Kidney (tissue), 14 donors: ENCODE measurements around the gene HNF4A. TPM values are rescaled to one million over a fixed set of nuclear protein-coding genes. Genes with fewer than 3 reads are reported as not detected.

Experiments
- DNase-seq, 5 donors: peaks; one replicate each; pipeline ENCODE4 v3.0.0-alpha.2; 2013 to 2020
- FAIRE-seq: peaks from 2 replicates; lab custom pipeline; 2012; peaks lifted over from hg19 to GRCh38; lab: Jason Lieb, UNC
- H3K27ac ChIP-seq, 2 donors: one replicate each; pipeline ENCODE4 v1.7.0; 2013; ENCODE audit warnings: low read depth in 2 of 2, low read length in 2 of 2, inconsistent platforms in 1 of 2
- H3K27me3 ChIP-seq: one replicate; pipeline ENCODE4 v1.7.1; 2013; ENCODE audit warnings: low read length, inconsistent platforms; ENCODE audit not compliant: control insufficient read depth, insufficient read depth
- H3K36me3 ChIP-seq, 3 donors: one replicate each; pipeline versions ENCODE4 v1.7.0 to v1.7.1; 2013; ENCODE audit warnings: low read length in 3 of 3, control low read depth in 1 of 3, inconsistent platforms in 1 of 3; ENCODE audit not compliant: insufficient read depth in 3 of 3, control insufficient read depth in 2 of 3
- H3K4me1 ChIP-seq, 3 donors: one replicate each; pipeline versions ENCODE4 v1.7.0 to v1.7.1; 2013; ENCODE audit warnings: low read length in 3 of 3, inconsistent platforms in 1 of 3, low read depth in 1 of 3; ENCODE audit not compliant: control insufficient read depth in 2 of 3, insufficient read depth in 2 of 3
- H3K4me3 ChIP-seq, 3 donors: one replicate each; pipeline versions ENCODE4 v1.7.0 to v1.8.1; 2013; ENCODE audit warnings: low read length in 3 of 3, control low read depth in 1 of 3, inconsistent platforms in 1 of 3
- H3K9ac ChIP-seq, 3 donors: one replicate each; pipeline versions ENCODE4 v1.7.0 to v1.7.1; 2013; ENCODE audit warnings: low read length in 3 of 3, control low read depth in 1 of 3, inconsistent platforms in 1 of 3
- H3K9me3 ChIP-seq, 3 donors: one replicate each; pipeline versions ENCODE4 v1.7.0 to v1.7.1; 2013; ENCODE audit warnings: low read length in 3 of 3, control low read depth in 1 of 3, inconsistent platforms in 1 of 3; ENCODE audit not compliant: control insufficient read depth in 2 of 3, insufficient read depth in 1 of 3
- intact Hi-C: fragments of 100-400 bp; cut with DNase I; formaldehyde crosslinking; loops from one replicate; pipeline ENCODE4 v1.11.1; 2022
- polyA plus RNA-seq: library from polyadenylated mRNA; stranded (reverse); fragments of 350-450 nt; fragmentation: Illumina TruSeq; extraction: RNeasy Lipid Tissue Mini Kit (QIAGEN cat#74804); gene quantifications from one replicate; pipeline ENCODE4 v1.2.3, GENCODE V29; 2014; ENCODE audit warnings: low read depth, low replicate concordance; ENCODE audit not compliant: insufficient read depth
- total RNA-seq: library from RNA; stranded (reverse); fragmentation: NEBNext Ultra II Directional; extraction: Animal tissue kit (Norgen Biotek cat#: 25700); gene quantifications from one replicate; pipeline ENCODE4 v1.2.1, GENCODE V29; 2021
- TF ChIP-seq, protein P1 (sequence below): IDR thresholded peaks from 3 replicates; pipeline ENCODE4 v1.5.1; 2012; ENCODE audit warnings: mild to moderate bottlenecking, moderate library complexity, borderline replicate concordance; ENCODE audit not compliant: insufficient read depth; ENCODE audit errors: extremely low read depth
- donor health status: control.
- donor health status: control.
- donor health status: control.
- donor health status: control.
- donor health status: control.
- donor health status: DM: yes; HTN: yes; CAD: no.
- donor health status: Normal renal cell carcinoma (clear cell type).

HNF4A gene
- total and polyA plus RNA-seq, 2 donors from 2014 or later, result 26.0 to 42.1 TPM

DNA sequence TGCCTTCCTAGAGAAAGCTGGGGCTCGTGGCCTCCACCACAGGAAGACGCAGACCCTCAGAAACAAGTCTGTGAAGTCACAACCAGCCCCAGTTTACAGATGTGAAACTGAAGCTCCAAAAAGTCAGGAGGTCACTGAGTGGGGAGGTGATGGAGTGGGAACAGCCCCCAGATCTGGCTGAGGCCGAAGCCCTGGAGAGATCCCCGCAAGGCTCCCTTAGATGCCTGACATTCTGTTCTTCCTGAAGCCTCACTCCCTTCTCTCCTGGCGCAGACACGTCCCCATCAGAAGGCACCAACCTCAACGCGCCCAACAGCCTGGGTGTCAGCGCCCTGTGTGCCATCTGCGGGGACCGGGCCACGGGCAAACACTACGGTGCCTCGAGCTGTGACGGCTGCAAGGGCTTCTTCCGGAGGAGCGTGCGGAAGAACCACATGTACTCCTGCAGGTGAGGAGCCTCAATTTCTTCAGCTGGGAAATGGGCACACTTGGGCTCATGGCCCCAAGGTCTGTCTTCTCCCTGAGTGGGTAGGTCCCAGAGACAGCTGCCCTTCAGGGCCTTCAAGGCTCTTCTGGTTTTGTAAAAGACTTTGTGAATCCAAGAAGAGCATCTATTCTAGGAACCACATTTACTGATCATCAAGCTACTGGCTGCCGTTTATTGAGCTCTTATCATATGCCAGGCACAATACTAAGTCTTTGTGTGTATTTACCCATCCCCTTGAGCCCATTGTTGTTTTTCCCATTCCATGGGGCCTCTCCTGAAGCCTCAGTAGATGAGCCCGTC, 50.5 kb downstream of the HNF4A start:
- H3K27me3 ChIP-seq, result no peaks in the 10 kb centered on the region
- DNase-seq (peak in 1 of 5 donors; percentile 43), FAIRE-seq (no peak)
- peak overlapping the region in 1 of 3 donors; percentile 23 for H3K4me3 ChIP-seq
- intact Hi-C loops, result no loop called here
- TF ChIP-seq, protein P1, sequence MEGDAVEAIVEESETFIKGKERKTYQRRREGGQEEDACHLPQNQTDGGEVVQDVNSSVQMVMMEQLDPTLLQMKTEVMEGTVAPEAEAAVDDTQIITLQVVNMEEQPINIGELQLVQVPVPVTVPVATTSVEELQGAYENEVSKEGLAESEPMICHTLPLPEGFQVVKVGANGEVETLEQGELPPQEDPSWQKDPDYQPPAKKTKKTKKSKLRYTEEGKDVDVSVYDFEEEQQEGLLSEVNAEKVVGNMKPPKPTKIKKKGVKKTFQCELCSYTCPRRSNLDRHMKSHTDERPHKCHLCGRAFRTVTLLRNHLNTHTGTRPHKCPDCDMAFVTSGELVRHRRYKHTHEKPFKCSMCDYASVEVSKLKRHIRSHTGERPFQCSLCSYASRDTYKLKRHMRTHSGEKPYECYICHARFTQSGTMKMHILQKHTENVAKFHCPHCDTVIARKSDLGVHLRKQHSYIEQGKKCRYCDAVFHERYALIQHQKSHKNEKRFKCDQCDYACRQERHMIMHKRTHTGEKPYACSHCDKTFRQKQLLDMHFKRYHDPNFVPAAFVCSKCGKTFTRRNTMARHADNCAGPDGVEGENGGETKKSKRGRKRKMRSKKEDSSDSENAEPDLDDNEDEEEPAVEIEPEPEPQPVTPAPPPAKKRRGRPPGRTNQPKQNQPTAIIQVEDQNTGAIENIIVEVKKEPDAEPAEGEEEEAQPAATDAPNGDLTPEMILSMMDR, result no peak
- H3K9ac ChIP-seq, result no peak overlapping the region
- H3K4me1 ChIP-seq, result peaks cover 0 to 8% (median 4%) of the 10 kb centered on the region in 3 donors
- no peak overlapping the region for H3K27ac ChIP-seq
- H3K9me3 ChIP-seq, result no peaks in the 10 kb centered on the region
- H3K36me3 ChIP-seq, result peaks cover 0 to 13% (median 2%) of the 10 kb centered on the region in 3 donors

DNA sequence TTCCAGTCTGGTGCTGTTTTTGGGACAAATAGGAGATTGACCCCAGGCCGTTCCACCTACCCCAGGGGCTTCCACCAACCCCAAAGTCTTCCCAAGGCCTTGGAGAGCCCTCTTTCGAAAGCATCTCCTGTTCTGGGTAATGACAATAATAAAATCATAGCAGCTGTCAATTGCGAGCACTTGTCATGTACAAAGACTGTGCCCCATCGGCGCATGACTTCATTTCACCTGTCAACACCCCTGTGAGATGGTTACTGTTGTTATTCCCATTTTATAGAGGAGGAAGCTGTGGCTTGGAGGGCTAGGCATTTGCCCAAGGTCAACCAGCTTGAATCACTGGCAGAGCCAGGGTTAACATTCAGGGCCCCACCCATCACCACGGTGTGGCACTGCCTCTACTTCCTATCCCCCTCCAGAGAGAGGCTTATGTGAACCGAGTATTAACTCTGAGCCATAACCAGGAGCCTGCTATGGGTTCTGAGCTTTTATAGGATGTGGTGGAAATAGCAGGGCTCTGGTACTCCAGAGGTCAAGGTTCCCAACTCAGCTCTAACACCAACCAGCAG, 51.2 kb downstream of the HNF4A start:
- peak overlapping the region in 1 of 2 donors; percentile 29 for H3K27ac ChIP-seq
- intact Hi-C loops, result no loop called here

DNA sequence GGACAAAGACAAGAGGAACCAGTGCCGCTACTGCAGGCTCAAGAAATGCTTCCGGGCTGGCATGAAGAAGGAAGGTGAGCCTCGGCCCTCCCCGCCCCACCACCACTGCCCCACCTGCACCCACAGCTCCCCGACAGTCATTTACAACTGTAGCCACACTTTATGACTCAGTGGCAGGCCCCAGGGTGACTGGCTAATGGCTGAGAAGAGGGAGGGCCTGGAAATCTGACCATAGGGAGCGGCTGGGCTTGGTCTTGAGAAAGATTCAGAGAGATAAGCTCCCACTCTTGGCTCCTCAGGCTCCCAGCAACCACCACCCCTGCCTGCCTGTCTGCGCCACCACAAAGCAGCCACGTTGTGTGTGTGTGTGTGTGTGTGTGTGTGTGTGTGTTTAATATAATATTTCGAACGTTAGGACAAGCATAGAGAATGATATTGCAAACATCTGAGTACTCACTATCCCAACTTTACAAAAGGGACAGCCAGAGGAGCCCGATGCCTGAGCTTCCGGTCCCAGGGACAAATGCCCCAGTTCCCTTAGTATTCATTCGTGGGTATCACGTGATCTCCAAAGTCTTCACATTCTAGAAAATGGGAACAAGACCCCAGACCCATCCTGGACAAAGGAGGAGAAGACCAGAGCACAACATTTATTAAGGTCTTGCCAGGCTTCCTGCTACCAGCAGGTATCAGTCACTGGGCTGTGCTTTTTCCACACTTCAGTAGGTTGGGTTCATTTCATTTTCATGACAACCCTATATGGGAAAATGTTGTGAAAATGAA, 52.1 kb downstream of the HNF4A start:
- Histone ChIP-seq H3K27ac (peak overlapping the region; percentile 12 to 29), H3K9ac (no peak overlapping the region), H3K36me3 (peaks cover 0 to 8% (median 2%) of the 10 kb centered on the region in 3 donors), H3K9me3 (no peaks in the 10 kb centered on the region), H3K4me1 (peaks cover 0 to 8% (median 4%) of the 10 kb centered on the region in 3 donors), H3K27me3 (no peaks in the 10 kb centered on the region), H3K4me3 (no peak overlapping the region)
- TF ChIP-seq, protein P1, result no peak
- FAIRE-seq (no peak), DNase-seq (peak in 1 of 5 donors; percentile 53)
- intact Hi-C loops, result no loop called here

More for the DNA sequence above, 51.2 kb downstream of the HNF4A start:
- peaks cover 0 to 8% (median 4%) of the 10 kb centered on the region in 3 donors for H3K4me1 ChIP-seq
- H3K4me3 ChIP-seq, result peak overlapping the region in 1 of 3 donors; percentile 23
- H3K27me3 ChIP-seq, result no peaks in the 10 kb centered on the region
- peaks cover 0 to 13% (median 2%) of the 10 kb centered on the region in 3 donors for H3K36me3 ChIP-seq
- TF ChIP-seq, protein P1, result no peak
- no peaks in the 10 kb centered on the region for H3K9me3 ChIP-seq
- H3K9ac ChIP-seq, result no peak overlapping the region
- DNase-seq (no peak), FAIRE-seq (no peak)
